ENCODE data around the gene SPAG9.

SPAG9 gene

DNA sequence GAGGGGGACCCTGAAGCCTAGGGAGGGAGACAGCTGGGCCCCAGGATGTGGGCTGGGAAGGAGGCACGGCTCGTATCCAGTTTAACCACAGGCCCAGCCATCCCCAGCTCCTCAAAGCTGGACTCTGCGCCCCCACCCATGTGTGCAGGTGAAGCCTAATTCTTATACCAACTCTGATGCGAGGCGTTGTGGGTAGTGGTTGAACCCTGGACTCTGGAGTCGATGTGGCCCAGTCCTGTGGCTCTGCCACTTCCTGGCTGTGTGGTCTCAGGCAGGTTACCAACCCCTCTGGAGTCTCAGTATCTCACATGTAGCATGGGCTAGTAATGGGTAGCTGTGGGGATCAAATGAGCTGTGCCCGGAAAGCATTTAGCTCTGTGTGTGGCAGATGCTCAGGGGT, 194.1 kb downstream of the SPAG9 start:
- TF ChIP-seq, protein P1, sequence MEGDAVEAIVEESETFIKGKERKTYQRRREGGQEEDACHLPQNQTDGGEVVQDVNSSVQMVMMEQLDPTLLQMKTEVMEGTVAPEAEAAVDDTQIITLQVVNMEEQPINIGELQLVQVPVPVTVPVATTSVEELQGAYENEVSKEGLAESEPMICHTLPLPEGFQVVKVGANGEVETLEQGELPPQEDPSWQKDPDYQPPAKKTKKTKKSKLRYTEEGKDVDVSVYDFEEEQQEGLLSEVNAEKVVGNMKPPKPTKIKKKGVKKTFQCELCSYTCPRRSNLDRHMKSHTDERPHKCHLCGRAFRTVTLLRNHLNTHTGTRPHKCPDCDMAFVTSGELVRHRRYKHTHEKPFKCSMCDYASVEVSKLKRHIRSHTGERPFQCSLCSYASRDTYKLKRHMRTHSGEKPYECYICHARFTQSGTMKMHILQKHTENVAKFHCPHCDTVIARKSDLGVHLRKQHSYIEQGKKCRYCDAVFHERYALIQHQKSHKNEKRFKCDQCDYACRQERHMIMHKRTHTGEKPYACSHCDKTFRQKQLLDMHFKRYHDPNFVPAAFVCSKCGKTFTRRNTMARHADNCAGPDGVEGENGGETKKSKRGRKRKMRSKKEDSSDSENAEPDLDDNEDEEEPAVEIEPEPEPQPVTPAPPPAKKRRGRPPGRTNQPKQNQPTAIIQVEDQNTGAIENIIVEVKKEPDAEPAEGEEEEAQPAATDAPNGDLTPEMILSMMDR (IDR thresholded peaks at IDR 0.05; ENCODE audit: borderline replicate concordance, insufficient read depth, low read depth, low read length) = no peak

DNA sequence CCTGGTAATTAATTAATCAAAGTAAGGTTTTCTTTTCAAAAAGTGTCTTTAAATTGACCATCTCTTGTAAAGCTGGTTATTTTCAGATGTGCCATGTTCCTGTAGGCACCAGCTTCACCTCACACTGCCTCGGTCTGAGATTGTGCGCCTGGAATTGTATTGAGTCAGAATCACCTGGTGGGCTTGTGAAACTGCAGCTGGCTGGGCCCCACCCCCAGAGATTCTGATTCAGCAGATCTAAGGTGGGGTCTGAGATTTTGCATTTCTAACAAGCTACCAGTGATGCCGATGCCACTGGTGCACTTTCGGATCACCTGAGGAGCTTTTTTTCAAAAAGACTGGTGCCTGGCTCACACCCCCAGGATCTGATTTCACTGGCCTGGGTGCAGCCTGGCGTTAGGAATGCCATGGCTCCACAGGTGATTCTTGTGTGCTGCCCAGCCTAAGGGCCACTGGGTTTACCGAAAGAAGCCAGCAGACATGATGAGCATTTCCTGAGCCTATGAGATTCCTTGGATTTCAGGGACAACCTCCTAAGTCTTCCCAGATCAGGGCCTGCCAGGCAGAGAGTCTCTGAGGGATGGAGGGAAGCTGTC, 195.3 kb downstream of the SPAG9 start:
- TF ChIP-seq, protein P1 (IDR thresholded peaks at IDR 0.05; ENCODE audit: borderline replicate concordance, insufficient read depth, low read depth, low read length) = no peak
- no peak overlapping the region for H3K4me3 ChIP-seq (ENCODE audit: low read depth, low read length)

More for the DNA sequence above, 194.1 kb downstream of the SPAG9 start:
- H3K4me3 ChIP-seq (ENCODE audit: low read depth, low read length) = no peak overlapping the region

DNA sequence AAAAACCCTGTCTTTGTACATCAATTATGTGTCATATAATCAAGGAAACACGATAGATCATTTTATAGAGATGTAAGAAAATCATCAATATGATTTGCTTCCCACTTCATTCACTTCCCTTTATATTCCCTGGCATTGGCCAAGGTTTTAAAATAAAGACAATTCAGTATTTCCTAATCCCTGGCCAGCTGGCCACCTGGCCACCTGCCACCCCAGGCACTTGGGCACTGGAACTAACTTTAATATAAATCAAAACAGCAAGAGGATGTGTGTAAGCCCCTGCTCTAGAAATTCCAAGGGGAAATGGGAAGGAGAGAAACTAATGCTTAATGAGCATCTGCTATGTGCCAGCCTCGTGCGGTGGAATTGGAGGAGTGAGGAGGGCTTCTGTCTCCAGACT, 195.9 kb downstream of the SPAG9 start:
- TF ChIP-seq, protein P1 (IDR thresholded peaks at IDR 0.05; ENCODE audit: borderline replicate concordance, insufficient read depth, low read depth, low read length) = no peak
- H3K4me3 ChIP-seq (ENCODE audit: low read depth, low read length) = no peak overlapping the region

DNA sequence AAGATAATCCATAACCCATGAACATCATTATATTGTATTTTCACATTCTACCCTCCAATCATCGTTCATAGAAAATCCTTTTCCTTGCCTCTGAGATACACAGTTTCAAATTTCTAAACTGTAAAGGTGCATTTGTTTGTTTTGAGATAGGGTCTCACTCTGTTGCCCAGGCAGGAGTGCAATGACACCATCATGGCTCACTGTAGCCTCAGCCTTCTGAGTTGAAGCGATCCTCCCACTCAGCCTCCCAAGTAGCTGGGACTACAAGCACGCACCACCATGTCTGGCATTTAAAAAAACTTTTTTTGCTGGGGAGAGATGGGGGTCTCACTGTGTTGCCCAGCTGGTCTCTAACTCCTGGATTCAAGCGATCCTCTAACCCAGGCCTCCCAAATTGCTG, 196.4 kb downstream of the SPAG9 start:
- H3K4me3 ChIP-seq (ENCODE audit: low read depth, low read length) = no peak overlapping the region
- TF ChIP-seq, protein P1 (IDR thresholded peaks at IDR 0.05; ENCODE audit: borderline replicate concordance, insufficient read depth, low read depth, low read length) = no peak

DNA sequence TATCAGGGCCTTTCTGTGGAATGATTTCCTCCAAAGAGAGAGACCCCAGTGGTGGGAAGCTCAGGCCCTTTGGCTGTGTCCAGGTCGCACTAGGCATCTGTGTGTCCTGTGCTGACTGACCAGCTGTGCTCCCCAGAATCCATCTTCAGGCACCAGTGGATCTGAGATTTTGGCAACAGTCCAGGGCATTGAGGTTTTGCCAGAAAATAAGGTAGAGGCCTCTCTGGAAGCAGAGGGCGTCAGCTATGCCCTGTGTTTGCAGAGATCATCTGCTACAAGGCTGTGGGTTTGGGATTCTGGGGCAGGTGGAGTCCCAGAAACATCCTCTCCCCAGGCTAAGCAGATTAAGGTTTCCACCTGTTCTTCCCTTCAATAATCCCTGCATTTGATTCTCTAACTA, 197.1 kb downstream of the SPAG9 start:
- TF ChIP-seq, protein P1 (IDR thresholded peaks at IDR 0.05; ENCODE audit: borderline replicate concordance, insufficient read depth, low read depth, low read length) = no peak
- no peak overlapping the region for H3K4me3 ChIP-seq (ENCODE audit: low read depth, low read length)

DNA sequence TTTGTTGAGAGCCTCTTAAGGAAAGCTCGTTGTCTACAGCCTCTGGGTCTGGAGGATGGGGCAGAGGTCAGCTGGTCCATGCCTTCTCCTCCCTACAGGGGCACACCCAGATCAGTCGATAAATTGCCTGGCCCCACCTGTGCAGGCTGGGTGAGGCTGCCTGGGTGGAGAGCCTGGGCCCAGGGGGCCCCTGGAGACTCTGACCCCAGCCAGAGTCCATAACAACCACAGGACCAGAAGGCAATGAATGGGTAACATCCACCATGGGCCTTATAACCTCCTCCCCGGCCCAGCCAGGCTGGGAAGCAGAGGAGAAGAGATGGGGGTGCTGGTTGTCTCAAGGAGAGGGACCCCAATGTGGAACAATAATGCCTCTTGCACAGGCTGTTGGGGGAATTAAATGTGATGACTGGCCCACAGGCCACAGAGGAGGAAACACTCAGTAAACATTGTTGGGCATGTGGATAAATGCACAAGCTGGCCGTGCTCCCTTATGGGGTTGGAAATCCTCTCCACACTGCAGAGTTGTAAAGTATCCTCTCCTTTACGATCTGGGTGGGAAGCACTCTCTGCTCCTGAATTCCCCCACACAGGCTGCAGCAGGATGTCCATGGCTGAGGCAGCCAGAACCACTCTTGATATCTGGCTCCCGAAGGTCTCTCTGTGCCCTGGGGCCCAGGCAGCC, 197.8 kb downstream of the SPAG9 start:
- TF ChIP-seq, protein P1 (IDR thresholded peaks at IDR 0.05; ENCODE audit: borderline replicate concordance, insufficient read depth, low read depth, low read length) = no peak
- H3K4me3 ChIP-seq (ENCODE audit: low read depth, low read length) = no peak overlapping the region

DNA sequence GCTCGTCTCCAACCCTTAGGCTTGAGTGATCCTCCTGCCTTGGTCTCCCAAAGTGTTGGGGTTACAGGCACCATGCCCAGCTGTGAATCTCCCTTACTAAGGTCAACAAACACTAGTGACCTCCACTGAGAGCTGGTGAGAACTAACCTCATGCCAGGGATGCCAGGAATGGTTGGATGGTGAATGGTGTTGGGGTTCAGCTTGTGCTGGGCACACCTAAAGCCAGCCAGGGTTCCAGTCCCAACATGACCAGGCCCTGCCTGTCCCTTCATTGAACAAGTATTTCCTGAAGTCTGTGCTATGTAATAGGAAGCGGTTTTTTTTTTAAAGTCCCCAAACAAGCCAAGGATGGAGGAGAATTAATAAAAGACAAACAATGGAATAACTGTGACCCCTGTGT, 198.6 kb downstream of the SPAG9 start:
- H3K4me3 ChIP-seq (ENCODE audit: low read depth, low read length) = no peak overlapping the region
- TF ChIP-seq, protein P1 (IDR thresholded peaks at IDR 0.05; ENCODE audit: borderline replicate concordance, insufficient read depth, low read depth, low read length) = no peak

Data from GM12875 (cell line).